KMS-11 (cell line): Measurements from ENCODE around the gene ZRANB1.

Source experiments
- H2AFZ ChIP-seq: fragments of 200-600 bp; sonication (generic); 2 replicates; pipeline ENCODE4 v1.6.1; 2016; ENCODE audit warnings: antibody characterized with exemption, mixed run types, low read depth
- H3K27ac ChIP-seq: fragments of 200-600 bp; sonication (generic); 2 replicates; pipeline ENCODE4 v1.6.1; 2016; ENCODE audit warnings: mild to moderate bottlenecking, mixed run types
- H3K27me3 ChIP-seq: fragments of 200-600 bp; sonication (generic); 2 replicates; pipeline ENCODE4 v1.6.1; 2017; ENCODE audit warnings: mild to moderate bottlenecking, low read depth, mixed run types, moderate library complexity; ENCODE audit not compliant: insufficient read depth
- H3K36me3 ChIP-seq: fragments of 200-600 bp; sonication (generic); 2 replicates; pipeline ENCODE4 v1.6.1; 2017; ENCODE audit warnings: mild to moderate bottlenecking, mixed run types; ENCODE audit not compliant: insufficient read depth
- H3K4me1 ChIP-seq: fragments of 200-600 bp; sonication (generic); 2 replicates; pipeline ENCODE4 v1.6.1; 2016; ENCODE audit warnings: mild to moderate bottlenecking, low read depth, mixed run types; ENCODE audit not compliant: poor library complexity, severe bottlenecking
- H3K4me2 ChIP-seq: fragments of 200-600 bp; sonication (generic); 2 replicates; pipeline ENCODE4 v1.7.0; 2016; ENCODE audit warnings: mild to moderate bottlenecking, mixed run types
- H3K4me3 ChIP-seq: fragments of 200-600 bp; sonication (generic); IDR thresholded peaks from 2 replicates; pipeline ENCODE4 v1.6.1; 2017; ENCODE audit warnings: low read depth, low read length, mixed read lengths; ENCODE audit not compliant: insufficient read depth
- H3K79me2 ChIP-seq: fragments of 200-600 bp; sonication (generic); 2 replicates; pipeline ENCODE4 v1.6.1; 2016; ENCODE audit warnings: low read depth, mixed run types; ENCODE audit not compliant: insufficient read depth
- H3K9ac ChIP-seq: fragments of 200-600 bp; sonication (generic); 2 replicates; pipeline ENCODE4 v1.6.1; 2016; ENCODE audit warnings: mild to moderate bottlenecking, mixed run types
- H4K20me1 ChIP-seq: fragments of 200-600 bp; sonication (generic); 2 replicates; pipeline ENCODE4 v1.6.1; 2016; ENCODE audit warnings: mild to moderate bottlenecking, mixed run types; ENCODE audit not compliant: insufficient read depth
- CTCF ChIP-seq: fragments of 200-600 bp; sonication (generic); conservative IDR thresholded peaks from 2 replicates; pipeline ENCODE4 v1.6.1; 2017; ENCODE audit warnings: low read depth, mild to moderate bottlenecking, antibody characterized with exemption, low read length, moderate library complexity, mixed read lengths

Gene ZRANB1

GRCh38 chr10:124923684-124924083 lies 18.2 kb upstream of the ZRANB1 start:
- H4K20me1 ChIP-seq = no peaks in the 10 kb centered on the region

GRCh38 chr10:124926548-124926947 lies 15.4 kb upstream of the ZRANB1 start:
- Histone ChIP-seq H3K9ac (no peak overlapping the region), H2AFZ (no peak overlapping the region), H3K27me3 (no peaks in the 10 kb centered on the region), H4K20me1 (no peaks in the 10 kb centered on the region), H3K36me3 (no peaks in the 10 kb centered on the region), H3K4me2 (no peak overlapping the region), H3K79me2 (peaks cover 77% of the 10 kb centered on the region), H3K27ac (no peak overlapping the region), H3K4me1 (peaks cover 4% of the 10 kb centered on the region), H3K4me3 (no peak overlapping the region)
- TF ChIP-seq CTCF = no peak

More at GRCh38 chr10:124923684-124924083, 18.2 kb upstream of the ZRANB1 start:
- peaks cover 14% of the 10 kb centered on the region for H3K4me1 ChIP-seq
- no peaks in the 10 kb centered on the region for H3K27me3 ChIP-seq
- H3K36me3 ChIP-seq = no peaks in the 10 kb centered on the region
- H3K27ac ChIP-seq = no peak overlapping the region
- peaks cover 83% of the 10 kb centered on the region for H3K79me2 ChIP-seq
- no peak for TF ChIP-seq CTCF
- H2AFZ ChIP-seq = no peak overlapping the region
- H3K9ac ChIP-seq = no peak overlapping the region
- no peak overlapping the region for H3K4me2 ChIP-seq
- no peak overlapping the region for H3K4me3 ChIP-seq

- no peak overlapping the region for H3K4me3 ChIP-seq
- H2AFZ ChIP-seq = no peak overlapping the region
- H3K9ac ChIP-seq = no peak overlapping the region
- H3K27me3 ChIP-seq = no peaks in the 10 kb centered on the region
- TF ChIP-seq CTCF = no peak
- H3K36me3 ChIP-seq = no peaks in the 10 kb centered on the region
- peaks cover 67% of the 10 kb centered on the region for H3K79me2 ChIP-seq
- H3K4me2 ChIP-seq = no peak overlapping the region
- H3K27ac ChIP-seq = no peak overlapping the region
- no peaks in the 10 kb centered on the region for H4K20me1 ChIP-seq
- H3K4me1 ChIP-seq = no peaks in the 10 kb centered on the region
Observed at GRCh38 chr10:124928087-124928486, 13.8 kb upstream of the ZRANB1 start.

GRCh38 chr10:124928545-124928944 lies 13.4 kb upstream of the ZRANB1 start:
- Histone ChIP-seq H3K27ac (no peak overlapping the region), H2AFZ (no peak overlapping the region), H3K27me3 (no peaks in the 10 kb centered on the region), H3K9ac (no peak overlapping the region), H3K36me3 (no peaks in the 10 kb centered on the region), H3K4me3 (no peak overlapping the region), H3K4me1 (no peaks in the 10 kb centered on the region), H3K79me2 (peaks cover 62% of the 10 kb centered on the region), H3K4me2 (no peak overlapping the region), H4K20me1 (no peaks in the 10 kb centered on the region)
- TF ChIP-seq CTCF = no peak
